Calu3 (cell line): ENCODE results near the gene NCOR1. TPM values are rescaled to one million over a fixed set of nuclear protein-coding genes. Genes with fewer than 3 reads are reported as not detected.
A peak's percentile ranks its signal among the peaks of the same experiment; 100 is the strongest.

Experiments used
- BruUV-seq: library from RNA; stranded (reverse); fragments of 400-500 nt; replicated peaks from 2 replicates; lab custom pipeline; 2021; lab: Mats Ljungman, UMichigan
- CTCF ChIA-PET: fragments of 300-600 bp; sonication (Branson Sonifier 250); formaldehyde crosslinking; loops from one replicate; lab custom pipeline; 2022; ENCODE audit warnings: antibody characterized with exemption; lab: Charles Lee
- DNase-seq: peaks from one replicate; pipeline ENCODE4 v3.0.0; 2022
- H3K27ac Mint-ChIP-seq: one replicate; pipeline ENCODE4 v1.8.0; 2022; ENCODE audit warnings: mixed read lengths; ENCODE audit not compliant: unreplicated experiment
- H3K27me3 Mint-ChIP-seq: one replicate; pipeline ENCODE4 v1.8.0; 2022; ENCODE audit warnings: mixed read lengths; ENCODE audit not compliant: unreplicated experiment
- H3K36me3 Mint-ChIP-seq: one replicate; pipeline ENCODE4 v1.8.0; 2022; ENCODE audit warnings: mild to moderate bottlenecking, moderate library complexity, mixed read lengths; ENCODE audit not compliant: insufficient read depth, unreplicated experiment
- H3K4me1 Mint-ChIP-seq: one replicate; pipeline ENCODE4 v1.8.0; 2022; ENCODE audit warnings: mild to moderate bottlenecking, low read depth, mixed read lengths; ENCODE audit not compliant: unreplicated experiment
- H3K4me3 Mint-ChIP-seq: one replicate; pipeline ENCODE4 v1.8.0; 2022; ENCODE audit warnings: mild to moderate bottlenecking, low read depth, moderate library complexity, mixed read lengths; ENCODE audit not compliant: unreplicated experiment
- H3K9me3 Mint-ChIP-seq: one replicate; pipeline ENCODE4 v1.8.0; 2022; ENCODE audit warnings: low read depth, mixed read lengths; ENCODE audit not compliant: unreplicated experiment
- CTCF ChIP-seq: fragments of 200-600 bp; IDR thresholded peaks from one replicate; pipeline ENCODE4 v1.8.0; 2022; ENCODE audit warnings: antibody characterized with exemption; ENCODE audit not compliant: unreplicated experiment
- intact Hi-C: fragments of 100-400 bp; cut with micrococcal nuclease; formaldehyde crosslinking; loops from one replicate; pipeline ENCODE4 v1.10.0; 2022; ENCODE audit not compliant: unreplicated experiment
- total RNA-seq: library from RNA; stranded (reverse); gene quantifications from 2 replicates; pipeline ENCODE4 v1.2.3, GENCODE V29; 2022

The NCOR1 gene
- total RNA-seq, 1 experiment from 2014 or later: 84.0 TPM

- Mint-ChIP-seq H3K4me1 (peaks cover 16% of the 10 kb centered on the region), H3K4me3 (peak overlapping the region; percentile 76), H3K9me3 (peaks cover 5% of the 10 kb centered on the region), H3K27ac (peak overlapping the region; percentile 89), H3K27me3 (no peaks in the 10 kb centered on the region), H3K36me3 (peaks cover 58% of the 10 kb centered on the region)
- DNase-seq: no peak
- CTCF ChIA-PET: interaction anchor here (1.2 to 4.0 kb wide), 3 partner anchors 34 to 55 kb away, joined by 4 to 34 read pairs (median 4); partner anchors contain the start of gene ADORA2B
- no TSS peak for BruUV-seq
- intact Hi-C loops: loop anchor here (2.0 kb wide), 1 partner anchor 171 kb away; no protein-coding TSS in a partner anchor
- no peak for TF ChIP-seq CTCF
Observed at GRCh38 chr17:15999974-16000827, 215.1 kb downstream of the NCOR1 start.

GRCh38 chr17:15999141-15999973, 216.0 kb downstream of the NCOR1 start, which contains the start of the genes TTC19 and ZSWIM7:
TSS of gene TTC19 (plus strand) at chr17:15999824. CDS start at chr17:15999849, 25 bp downstream.
TSS of gene ZSWIM7 (minus strand) at chr17:15999704. CDS start at chr17:15999594, 110 bp downstream.
- Mint-ChIP-seq H3K4me1 (peaks cover 16% of the 10 kb centered on the region), H3K9me3 (peaks cover 5% of the 10 kb centered on the region), H3K27ac (peak within 1 kb of the TSS; percentile 89), H3K4me3 (peak within 1 kb of the TSS; percentile 76), H3K27me3 (no peaks in the 10 kb centered on the region), H3K36me3 (peaks cover 56% of the 10 kb centered on the region)
- intact Hi-C loops: loop anchor here (2.0 kb wide), 1 partner anchor 171 kb away; no protein-coding TSS in a partner anchor
- CTCF ChIA-PET: interaction anchor here (0.9 to 4.0 kb wide), 5 partner anchors 33 to 171 kb away, joined by 3 to 34 read pairs (median 4); partner anchors contain the start of gene ADORA2B
- TF ChIP-seq CTCF: no peak
- BruUV-seq: no TSS peak
- peak; percentile 95 for DNase-seq

- peak overlapping the region; percentile 89 for H3K27ac Mint-ChIP-seq
- H3K4me1 Mint-ChIP-seq: peaks cover 16% of the 10 kb centered on the region
- H3K27me3 Mint-ChIP-seq: no peaks in the 10 kb centered on the region
- H3K36me3 Mint-ChIP-seq: peaks cover 51% of the 10 kb centered on the region
- no peak for TF ChIP-seq CTCF
- TSS peak; percentile 43 for BruUV-seq
- peaks cover 5% of the 10 kb centered on the region for H3K9me3 Mint-ChIP-seq
- intact Hi-C loops: loop anchor here (1.0 to 2.0 kb wide), 2 partner anchors 53 to 169 kb away; partner anchors contain the start of gene ADORA2B
- CTCF ChIA-PET: interaction anchor here (0.9 to 4.0 kb wide), 3 partner anchors 51 to 170 kb away, joined by 3 to 34 read pairs (median 7); partner anchors contain the start of gene ADORA2B
- no peak for DNase-seq
- H3K4me3 Mint-ChIP-seq: peak overlapping the region; percentile 76
Observed at GRCh38 chr17:15998031-15998562, 217.2 kb downstream of the NCOR1 start.

GRCh38 chr17:15996322-15996721, 219.0 kb downstream of the NCOR1 start:
- no TSS peak for BruUV-seq
- H3K27me3 Mint-ChIP-seq: no peaks in the 10 kb centered on the region
- no peak overlapping the region for H3K27ac Mint-ChIP-seq
- H3K9me3 Mint-ChIP-seq: peaks cover 2% of the 10 kb centered on the region
- intact Hi-C loops: no loop called here
- no peak for DNase-seq
- H3K36me3 Mint-ChIP-seq: peaks cover 41% of the 10 kb centered on the region
- peaks cover 11% of the 10 kb centered on the region for H3K4me1 Mint-ChIP-seq
- no peak overlapping the region for H3K4me3 Mint-ChIP-seq
- CTCF ChIA-PET: interaction anchor here (0.7 to 4.0 kb wide), 2 partner anchors 51 to 132 kb away, joined by 3 to 34 read pairs; partner anchors contain the start of gene ADORA2B
- TF ChIP-seq CTCF: no peak
